Vagina (tissue), 2 donors: ENCODE data around the gene ADCY4. TPM values are rescaled to one million over a fixed set of nuclear protein-coding genes. Genes with fewer than 3 reads are reported as not detected.

Experiments
- DNase-seq, 2 donors: peaks; one replicate each; pipeline ENCODE4 v3.0.0-alpha.2; 2017; ENCODE audit errors: extremely low spot score in 2 of 2
- H3K27ac ChIP-seq: fragments of 200-600 bp; sonication (generic); one replicate; pipeline ENCODE4 v1.5.1; 2019
- H3K27me3 ChIP-seq: fragments of 200-600 bp; sonication (generic); one replicate; pipeline ENCODE4 v1.5.1; 2019
- H3K36me3 ChIP-seq, 2 donors: fragments of 200-600 bp; sonication (generic); one replicate each; pipeline ENCODE4 v1.5.1; 2017 to 2019
- H3K4me1 ChIP-seq: fragments of 200-600 bp; sonication (generic); one replicate; pipeline ENCODE4 v1.5.1; 2019
- H3K4me3 ChIP-seq, 2 donors: fragments of 200-600 bp; sonication (generic); 1 replicate in 1 of 2; 2 replicates in 1 of 2; pipeline ENCODE4 v1.5.1; 2016 to 2019
- H3K9me3 ChIP-seq: fragments of 200-600 bp; sonication (generic); one replicate; pipeline ENCODE4 v1.5.1; 2019
- POLR2A ChIP-seq, 2 donors: fragments of 450-650 bp; IDR thresholded peaks; one replicate each; pipeline ENCODE4 v1.6.1; 2017; ENCODE audit warnings: antibody characterized with exemption in 2 of 2, mild to moderate bottlenecking in 2 of 2, moderate library complexity in 2 of 2
- POLR2AphosphoS5 ChIP-seq, 2 donors: sonication (generic); formaldehyde crosslinking; IDR thresholded peaks; one replicate each; pipeline ENCODE4 v1.9.0; 2017; ENCODE audit warnings: antibody characterized with exemption in 2 of 2, mild to moderate bottlenecking in 2 of 2, low read depth in 1 of 2; ENCODE audit not compliant: insufficient read depth in 1 of 2
- intact Hi-C: fragments of 100-400 bp; cut with DNase I; formaldehyde crosslinking; loops from one replicate; pipeline ENCODE4 v1.15.1; 2023
- total RNA-seq: library from RNA; depleted of rRNA; stranded (reverse); fragments of >200 nt; gene quantifications from one replicate; pipeline ENCODE4 v1.2.3, GENCODE V29; 2016
- TF ChIP-seq, protein P1 (sequence below), 3 experiments: fragments of 450-650 bp in 2 of 3; fragments of 200-600 bp in 1 of 3; sonication (generic) in 1 of 3; IDR thresholded peaks; one replicate each; pipeline ENCODE4 v1.5.1; 2017 to 2019; ENCODE audit warnings: antibody characterized with exemption in 3 of 3, mild to moderate bottlenecking in 2 of 3, moderate library complexity in 2 of 3

ADCY4 gene
- total RNA-seq, 1 donor from 2014 or later: 32.7 TPM

- H3K9me3 ChIP-seq: no peaks in the 10 kb centered on the region
- H3K36me3 ChIP-seq: peaks cover 0 to under 1% of the 10 kb centered on the region in 2 donors
- no peak for DNase-seq
- intact Hi-C loops: no loop called here
- peaks cover 6% of the 10 kb centered on the region for H3K4me1 ChIP-seq
- H3K4me3 ChIP-seq: no peak overlapping the region
- no peaks in the 10 kb centered on the region for H3K27me3 ChIP-seq
- no peak for TF ChIP-seq POLR2AphosphoS5 (IDR thresholded peaks at IDR 0.05; ENCODE audit: insufficient read depth in 1 of 2, low read depth in 1 of 2)
- TF ChIP-seq, protein P1, sequence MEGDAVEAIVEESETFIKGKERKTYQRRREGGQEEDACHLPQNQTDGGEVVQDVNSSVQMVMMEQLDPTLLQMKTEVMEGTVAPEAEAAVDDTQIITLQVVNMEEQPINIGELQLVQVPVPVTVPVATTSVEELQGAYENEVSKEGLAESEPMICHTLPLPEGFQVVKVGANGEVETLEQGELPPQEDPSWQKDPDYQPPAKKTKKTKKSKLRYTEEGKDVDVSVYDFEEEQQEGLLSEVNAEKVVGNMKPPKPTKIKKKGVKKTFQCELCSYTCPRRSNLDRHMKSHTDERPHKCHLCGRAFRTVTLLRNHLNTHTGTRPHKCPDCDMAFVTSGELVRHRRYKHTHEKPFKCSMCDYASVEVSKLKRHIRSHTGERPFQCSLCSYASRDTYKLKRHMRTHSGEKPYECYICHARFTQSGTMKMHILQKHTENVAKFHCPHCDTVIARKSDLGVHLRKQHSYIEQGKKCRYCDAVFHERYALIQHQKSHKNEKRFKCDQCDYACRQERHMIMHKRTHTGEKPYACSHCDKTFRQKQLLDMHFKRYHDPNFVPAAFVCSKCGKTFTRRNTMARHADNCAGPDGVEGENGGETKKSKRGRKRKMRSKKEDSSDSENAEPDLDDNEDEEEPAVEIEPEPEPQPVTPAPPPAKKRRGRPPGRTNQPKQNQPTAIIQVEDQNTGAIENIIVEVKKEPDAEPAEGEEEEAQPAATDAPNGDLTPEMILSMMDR (IDR thresholded peaks at IDR 0.05): no peak
- no peak for TF ChIP-seq POLR2A (IDR thresholded peaks at IDR 0.05)
- no peak overlapping the region for H3K27ac ChIP-seq
Observed at GRCh38 chr14:24284501-24285035, 50.3 kb downstream of the ADCY4 start.

- intact Hi-C loops: no loop called here
- H3K9me3 ChIP-seq: no peaks in the 10 kb centered on the region
- no peak overlapping the region for H3K4me3 ChIP-seq
- H3K36me3 ChIP-seq: no peaks in the 10 kb centered on the region
- TF ChIP-seq, protein P1 (IDR thresholded peaks at IDR 0.05): no peak
- TF ChIP-seq POLR2AphosphoS5 (IDR thresholded peaks at IDR 0.05; ENCODE audit: insufficient read depth in 1 of 2, low read depth in 1 of 2) (no peak), POLR2A (IDR thresholded peaks at IDR 0.05) (no peak)
- H3K4me1 ChIP-seq: peaks cover 11% of the 10 kb centered on the region
- no peaks in the 10 kb centered on the region for H3K27me3 ChIP-seq
- no peak for DNase-seq
- no peak overlapping the region for H3K27ac ChIP-seq
Observed at GRCh38 chr14:24283796-24284460, 50.9 kb downstream of the ADCY4 start.

- peaks cover 13% of the 10 kb centered on the region for H3K4me1 ChIP-seq
- intact Hi-C loops: no loop called here
- H3K9me3 ChIP-seq: no peaks in the 10 kb centered on the region
- TF ChIP-seq, protein P1 (IDR thresholded peaks at IDR 0.05): no peak
- TF ChIP-seq POLR2AphosphoS5 (IDR thresholded peaks at IDR 0.05; ENCODE audit: insufficient read depth in 1 of 2, low read depth in 1 of 2) (no peak), POLR2A (IDR thresholded peaks at IDR 0.05) (no peak)
- no peak for DNase-seq
- no peak overlapping the region for H3K27ac ChIP-seq
- H3K36me3 ChIP-seq: no peaks in the 10 kb centered on the region
- no peaks in the 10 kb centered on the region for H3K27me3 ChIP-seq
- H3K4me3 ChIP-seq: no peak overlapping the region
Observed at GRCh38 chr14:24282736-24283135, 52.1 kb downstream of the ADCY4 start.

GRCh38 chr14:24281636-24282035, 53.2 kb downstream of the ADCY4 start:
- no peak for TF ChIP-seq POLR2A (IDR thresholded peaks at IDR 0.05)
- TF ChIP-seq, protein P1 (IDR thresholded peaks at IDR 0.05): no peak
- no peak for TF ChIP-seq POLR2AphosphoS5 (IDR thresholded peaks at IDR 0.05; ENCODE audit: insufficient read depth in 1 of 2, low read depth in 1 of 2)
- DNase-seq: no peak
- H3K9me3 ChIP-seq: no peaks in the 10 kb centered on the region
- no peaks in the 10 kb centered on the region for H3K36me3 ChIP-seq
- intact Hi-C loops: no loop called here
- no peak overlapping the region for H3K4me3 ChIP-seq
- H3K4me1 ChIP-seq: peaks cover 13% of the 10 kb centered on the region
- no peak overlapping the region for H3K27ac ChIP-seq
- H3K27me3 ChIP-seq: no peaks in the 10 kb centered on the region

GRCh38 chr14:24280797-24281460, 53.9 kb downstream of the ADCY4 start:
- Histone ChIP-seq H3K9me3 (no peaks in the 10 kb centered on the region), H3K27ac (no peak overlapping the region), H3K27me3 (no peaks in the 10 kb centered on the region), H3K36me3 (no peaks in the 10 kb centered on the region), H3K4me3 (no peak overlapping the region), H3K4me1 (peaks cover 10% of the 10 kb centered on the region)
- intact Hi-C loops: no loop called here
- TF ChIP-seq, protein P1 (IDR thresholded peaks at IDR 0.05): no peak
- no peak for TF ChIP-seq POLR2AphosphoS5 (IDR thresholded peaks at IDR 0.05; ENCODE audit: insufficient read depth in 1 of 2, low read depth in 1 of 2)
- TF ChIP-seq POLR2A (IDR thresholded peaks at IDR 0.05): no peak
- no peak for DNase-seq
